GM18508 (cell line): Measurements from ENCODE around the gene CARD11.

Experiments
- ATAC-seq: cut with Tn5 transposase; IDR thresholded peaks from one replicate; pipeline ENCODE4 v1.9.1; 2021; ENCODE audit warnings: moderate number of reproducible peaks; ENCODE audit not compliant: insufficient read depth, unreplicated experiment

The CARD11 gene

DNA sequence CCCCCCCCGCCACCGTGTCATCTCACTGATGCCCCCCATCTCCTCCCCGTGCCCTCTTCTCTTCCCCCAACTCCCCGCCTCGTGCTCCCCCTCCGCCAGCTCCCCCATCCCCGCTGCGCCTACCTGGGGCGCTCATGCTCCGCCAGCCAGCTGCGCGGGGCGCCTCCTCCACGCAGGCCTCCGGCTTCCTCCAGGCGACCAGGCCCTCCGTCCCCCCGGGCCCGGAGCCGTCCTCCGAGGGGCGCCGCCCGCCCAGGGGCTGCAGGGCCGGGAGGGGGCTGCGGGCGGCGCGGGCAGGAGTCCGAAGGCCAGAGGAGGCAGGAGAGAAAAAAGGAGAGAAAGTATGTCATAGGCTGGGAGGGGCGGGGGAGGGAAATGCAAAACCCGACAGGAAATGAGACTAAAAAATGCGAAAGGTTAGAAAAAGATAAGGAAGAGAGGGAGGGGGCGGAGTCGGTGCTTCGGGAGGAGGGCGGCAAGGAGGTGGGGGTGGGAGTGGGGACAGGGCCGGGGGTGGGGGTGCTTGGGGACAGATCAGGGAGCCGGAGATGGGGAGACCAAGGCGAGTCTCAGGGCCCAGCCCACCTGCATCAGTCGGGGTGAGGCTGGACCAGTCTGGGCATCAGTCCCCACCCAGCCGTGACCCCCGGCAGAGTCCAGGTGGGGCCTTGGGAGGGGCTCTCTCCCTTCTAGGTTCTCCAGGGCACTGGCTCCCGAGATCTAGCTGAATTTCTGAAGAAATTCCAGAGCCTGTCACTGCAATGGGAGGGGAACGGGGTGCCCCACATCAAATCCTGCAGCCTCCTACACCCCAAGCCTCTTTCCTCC, at the start of gene CARD11:
CARD11 (minus strand) TSS at position 324 of the 828 bp plus-strand sequence. CDS start 85,361 bp downstream, outside the sequence.
- ATAC-seq = no peak

DNA sequence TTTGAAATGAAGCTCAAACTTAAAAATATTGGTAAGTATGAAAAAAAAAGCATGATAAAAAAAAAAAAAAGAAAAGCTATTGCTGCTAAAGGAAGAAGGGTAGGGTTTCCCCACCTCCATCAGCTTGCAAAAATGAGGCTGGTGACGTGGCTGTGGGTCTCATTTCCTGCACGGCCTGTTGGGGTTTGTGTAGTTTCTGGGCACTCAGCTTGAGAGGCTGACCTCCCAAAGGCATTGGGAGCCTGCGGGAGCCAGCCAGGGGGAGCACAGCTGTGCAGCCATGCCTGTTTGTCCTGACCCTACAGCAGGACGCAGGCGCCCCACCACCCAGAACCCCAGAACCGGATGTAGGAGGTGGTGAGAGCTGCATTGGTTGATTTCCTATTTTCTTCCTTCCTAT, 48.8 kb upstream of the CARD11 start:
- peak; percentile 71 for ATAC-seq

DNA sequence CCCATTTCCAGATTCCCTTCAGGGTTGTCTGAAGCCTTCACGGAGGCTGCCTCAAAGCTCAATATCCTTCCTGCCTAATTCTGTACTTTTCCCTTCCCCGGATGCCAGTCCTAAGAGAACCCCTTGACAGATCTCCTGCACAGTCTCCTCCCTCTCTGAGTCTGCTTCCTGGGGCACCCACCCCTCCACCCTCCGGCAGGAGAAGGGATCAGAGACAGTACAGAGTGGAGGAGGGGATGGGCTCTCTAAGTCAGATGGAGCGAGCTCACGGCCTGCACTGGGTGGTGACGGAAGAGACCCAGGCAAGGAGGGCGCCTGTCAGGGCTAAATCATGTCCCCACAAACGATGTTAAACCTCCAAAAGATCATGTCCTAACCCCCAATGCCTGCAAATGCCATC, 48.0 kb upstream of the CARD11 start:
- ATAC-seq = no peak

DNA sequence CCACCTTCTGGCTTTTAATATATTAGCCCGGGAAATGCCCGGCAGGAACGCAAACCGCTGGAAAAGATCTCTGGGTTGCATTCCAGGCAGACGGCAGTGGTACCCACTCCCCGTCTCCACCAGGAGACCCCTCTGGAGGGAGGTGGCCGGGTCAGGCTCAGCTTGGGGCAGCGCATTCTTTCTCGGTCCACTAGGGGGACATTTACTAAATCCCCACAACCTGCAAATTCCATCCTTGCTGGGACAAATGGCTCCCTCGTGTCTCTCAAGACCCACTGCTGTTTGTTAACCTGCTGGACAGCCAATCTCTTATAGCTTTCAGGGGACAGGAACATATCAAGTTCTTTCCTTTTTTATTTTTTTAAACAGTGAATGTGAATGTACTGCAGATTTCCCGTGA, 45.8 kb upstream of the CARD11 start:
- ATAC-seq = no peak

DNA sequence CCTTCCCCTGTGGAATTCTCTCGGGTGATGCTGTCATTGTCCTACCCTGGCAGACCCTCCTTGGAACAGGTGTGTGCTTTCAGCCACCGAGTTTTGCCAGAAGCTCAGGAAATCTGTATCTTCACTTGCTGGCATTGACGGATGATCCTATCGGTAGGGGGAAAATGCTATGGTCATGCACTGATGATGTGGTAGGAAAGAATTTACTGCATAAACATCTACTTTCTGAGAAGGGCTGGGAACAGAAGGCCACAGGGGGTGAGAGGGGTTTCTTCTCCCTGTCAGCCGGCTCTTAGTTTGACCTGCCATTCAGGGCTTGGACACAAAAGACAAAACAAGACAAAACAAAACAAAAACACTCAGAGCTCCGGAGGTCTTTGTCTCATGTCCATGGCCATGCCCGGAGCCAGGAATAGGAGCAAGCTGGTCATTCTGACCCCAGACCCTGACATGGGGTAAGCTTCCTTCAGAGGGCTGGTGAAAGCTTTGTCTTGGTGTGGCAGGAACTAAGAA, 43.6 kb upstream of the CARD11 start:
- ATAC-seq = no peak

DNA sequence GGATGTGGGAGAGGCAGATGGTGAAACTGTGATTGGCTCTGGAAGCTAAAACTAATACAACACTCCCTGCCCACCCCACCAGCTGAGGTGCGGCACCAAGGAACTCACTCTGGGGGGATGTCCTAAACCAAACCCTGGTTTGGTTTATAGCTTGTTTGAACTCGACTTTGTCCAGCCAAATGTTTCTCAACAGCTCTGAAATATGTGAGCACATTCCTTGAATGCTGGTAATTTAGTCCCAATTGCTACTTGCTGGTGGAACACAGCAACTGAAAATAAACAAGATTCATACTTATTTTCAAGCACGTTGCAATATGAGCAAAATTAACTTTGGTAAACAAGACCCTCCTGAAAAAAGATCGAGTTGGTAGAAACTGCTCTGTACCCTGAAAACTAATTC, 39.7 kb upstream of the CARD11 start:
- ATAC-seq = no peak

DNA sequence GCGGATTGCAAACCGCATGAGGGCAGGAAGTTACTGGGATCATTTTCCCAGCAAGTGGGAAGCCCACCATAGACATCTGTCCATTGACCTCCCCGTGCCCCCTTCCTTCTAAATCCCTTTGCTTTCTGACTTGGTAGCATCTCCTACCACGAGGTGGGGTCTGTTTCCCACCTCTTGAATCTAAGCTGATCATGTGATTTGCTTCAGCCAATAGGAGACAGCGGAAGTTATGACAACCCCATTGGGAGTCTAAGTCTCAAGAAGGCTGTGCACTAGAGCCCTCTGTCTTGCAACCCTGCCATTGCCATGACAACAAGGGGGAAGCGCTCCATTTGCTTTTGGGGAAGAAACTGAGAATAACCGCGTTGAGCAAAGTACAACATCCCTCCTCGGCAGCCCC, 39.2 kb upstream of the CARD11 start:
- ATAC-seq = no peak

DNA sequence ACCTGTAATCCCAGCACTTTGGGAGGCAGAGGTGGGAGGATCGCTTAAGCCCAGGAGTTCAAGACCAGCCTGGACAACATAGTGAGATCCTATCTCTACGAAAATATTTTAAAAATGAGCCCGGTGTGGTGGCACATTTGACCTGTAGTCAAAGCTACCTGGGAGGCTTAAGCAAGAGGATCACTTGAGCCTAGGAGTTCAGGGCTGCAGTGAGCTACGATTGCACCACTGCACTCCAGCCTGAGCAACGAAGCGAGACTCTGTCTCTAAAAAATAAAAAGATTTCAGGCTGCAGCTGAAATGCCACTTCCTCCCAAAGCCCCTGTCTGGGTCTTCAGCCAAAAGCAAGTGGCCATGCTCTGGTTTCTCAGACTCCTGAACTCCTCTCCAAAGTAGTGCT, 38.7 kb upstream of the CARD11 start:
- no peak for ATAC-seq

DNA sequence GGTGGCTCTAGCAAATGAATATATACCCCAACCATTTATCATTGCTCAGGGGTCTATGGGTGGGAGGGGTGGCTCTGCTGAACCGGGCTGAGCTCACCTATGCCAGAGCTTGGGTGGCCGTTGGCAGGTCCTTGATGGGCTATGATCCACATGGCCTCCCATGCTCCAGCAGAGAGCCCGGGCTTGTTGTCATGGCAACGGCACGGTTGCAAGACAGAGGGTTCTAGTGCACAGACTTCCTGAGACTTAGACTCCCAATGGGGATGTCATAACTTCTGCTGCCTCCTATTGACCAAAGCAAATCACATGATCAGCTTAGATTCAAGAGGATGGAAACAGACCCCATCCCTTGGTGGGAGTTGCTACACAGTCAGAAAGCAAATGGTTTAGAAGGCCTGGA, 36.4 kb upstream of the CARD11 start:
- no peak for ATAC-seq

DNA sequence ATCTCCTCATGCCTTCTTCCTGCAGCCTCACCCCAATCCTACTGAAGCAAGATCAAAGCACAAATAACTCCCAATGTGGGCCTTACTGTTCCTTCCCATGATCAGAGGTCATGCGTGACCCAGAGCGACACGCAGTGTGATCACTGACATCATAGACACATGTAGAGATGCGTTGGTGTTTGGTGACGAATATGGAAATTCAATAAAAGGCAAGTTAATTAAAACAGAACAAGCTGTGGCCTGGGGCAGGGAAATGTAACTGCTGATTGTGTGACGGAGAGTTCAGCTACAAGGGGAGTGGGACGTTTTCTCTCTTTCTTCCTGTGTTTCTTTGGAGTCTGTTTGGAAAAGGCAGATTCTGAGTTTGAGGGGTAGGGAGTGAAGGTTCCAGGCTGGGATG, 34.8 kb upstream of the CARD11 start:
- no peak for ATAC-seq

DNA sequence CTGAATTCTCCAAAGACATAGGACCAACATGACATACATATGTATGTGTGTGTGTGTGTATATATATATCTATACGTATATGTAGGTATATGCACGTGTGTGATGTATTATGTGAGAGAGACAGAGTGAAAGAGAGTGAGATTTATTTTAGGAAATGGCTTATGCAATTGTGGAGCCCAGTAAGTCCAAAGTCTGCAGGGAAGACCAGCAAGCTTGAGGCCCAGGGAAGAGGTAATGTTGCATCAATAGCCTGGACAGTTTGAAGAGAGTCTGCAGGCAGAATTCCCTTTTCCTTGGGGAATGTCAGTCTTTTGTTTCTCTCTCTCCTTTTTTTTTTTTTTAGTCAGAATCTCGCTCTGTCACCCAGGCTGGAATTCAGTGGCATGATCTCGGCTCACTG, 33.0 kb upstream of the CARD11 start:
- no peak for ATAC-seq

DNA sequence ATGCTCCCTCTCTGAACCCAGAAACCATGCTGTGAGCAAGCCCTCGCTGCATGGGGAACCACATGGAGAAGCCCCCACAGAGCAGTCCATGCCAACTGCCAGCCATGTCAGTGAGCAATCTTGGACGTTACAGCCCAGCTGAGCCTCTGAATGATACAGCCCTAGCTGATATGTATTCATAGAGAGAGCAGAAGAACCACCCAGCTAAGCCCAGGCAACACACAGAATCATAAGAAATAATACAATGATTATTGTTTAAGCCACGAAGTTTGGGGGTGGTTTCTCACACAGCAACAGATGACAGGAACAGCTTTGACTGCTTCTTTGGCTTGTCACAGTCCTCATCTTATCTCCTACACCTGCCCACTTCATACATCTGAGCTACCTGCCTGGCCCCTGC, 32.5 kb upstream of the CARD11 start:
- ATAC-seq = no peak

DNA sequence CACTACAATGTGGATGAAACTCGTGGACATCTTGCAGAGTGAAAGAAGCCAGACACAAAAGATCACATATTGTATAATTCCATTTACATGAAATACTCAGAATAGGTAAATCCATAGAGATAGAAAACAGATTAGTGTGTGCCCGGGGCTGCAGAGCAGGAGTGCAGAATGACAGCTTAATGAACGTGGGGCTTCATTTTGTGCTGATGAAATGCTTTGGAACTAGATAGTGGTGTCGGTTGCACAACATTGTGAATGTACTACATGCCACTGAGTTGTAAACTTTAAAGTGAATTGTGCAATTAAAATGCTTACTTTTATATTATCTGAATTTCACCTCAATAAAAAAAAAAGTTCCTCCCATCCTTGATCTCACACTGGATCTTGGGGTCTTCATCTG, 31.8 kb upstream of the CARD11 start:
- ATAC-seq = no peak

DNA sequence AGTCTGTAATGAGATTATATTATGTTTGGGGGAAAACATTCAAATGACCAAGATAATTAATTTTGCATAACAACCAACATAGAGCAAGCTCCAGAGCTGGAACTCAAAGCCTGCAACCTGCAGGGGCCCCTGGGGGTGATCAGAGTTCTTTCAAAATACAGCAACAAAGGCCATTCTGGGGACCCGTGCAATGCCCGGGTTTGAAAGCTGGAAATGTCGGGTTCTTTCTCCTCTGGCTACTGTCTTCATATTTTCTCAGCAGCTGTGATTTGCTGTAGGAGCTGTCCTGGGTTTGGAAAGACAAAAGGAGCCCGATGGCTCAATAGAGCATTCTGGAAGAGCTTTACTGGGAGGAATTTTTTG, 30.8 kb upstream of the CARD11 start:
- ATAC-seq = no peak

DNA sequence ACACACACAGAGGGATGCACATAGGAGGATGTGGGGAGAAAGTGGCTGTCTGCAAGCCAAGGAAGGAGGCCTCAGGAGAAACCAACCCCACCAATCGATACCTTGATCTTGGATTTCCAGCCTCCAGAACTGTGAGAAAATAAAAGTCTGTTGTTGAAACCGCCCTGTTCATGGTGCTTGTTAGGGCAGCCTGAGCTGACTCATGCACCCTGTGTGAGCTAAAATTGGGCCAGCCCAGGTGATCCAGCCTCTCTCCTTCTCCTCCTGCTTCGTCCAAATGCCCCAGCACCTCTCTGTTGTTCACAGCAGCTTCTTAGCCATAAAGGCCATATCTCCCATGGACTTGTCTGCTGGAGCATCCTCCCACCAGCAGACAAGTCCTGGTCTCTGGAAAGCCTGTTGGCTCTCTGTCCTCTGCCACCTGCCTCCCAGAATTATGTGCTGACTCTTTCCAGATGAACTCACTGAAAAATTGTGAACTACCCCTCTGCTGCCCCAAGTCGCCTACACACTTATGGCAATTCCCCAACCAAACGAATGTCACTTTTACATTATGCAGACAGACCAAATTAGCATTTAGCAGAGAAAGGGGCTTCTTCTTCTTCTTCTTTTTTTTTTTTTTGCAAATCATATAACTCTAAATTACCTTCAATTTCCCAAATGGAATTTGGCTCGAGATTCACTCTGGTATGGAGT, 30.2 kb upstream of the CARD11 start:
- no peak for ATAC-seq

DNA sequence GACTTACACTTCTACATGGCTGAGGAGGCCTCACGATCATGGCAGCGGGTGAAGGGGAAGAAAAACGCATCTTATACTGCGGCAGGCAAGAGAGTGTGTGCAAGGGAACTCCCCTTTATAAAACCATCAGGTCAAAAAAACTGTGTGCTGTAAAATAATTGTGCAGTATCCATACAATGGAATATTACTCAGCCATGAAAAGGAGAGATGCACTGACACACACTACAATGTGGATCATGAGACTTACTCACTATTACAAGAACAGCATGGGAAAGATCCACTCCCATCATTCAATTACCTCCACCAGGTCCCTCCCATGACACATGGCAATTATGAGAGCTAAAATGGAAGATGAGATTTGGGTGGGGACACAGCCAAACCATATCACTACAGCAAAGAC, 27.2 kb upstream of the CARD11 start:
- no peak for ATAC-seq

DNA sequence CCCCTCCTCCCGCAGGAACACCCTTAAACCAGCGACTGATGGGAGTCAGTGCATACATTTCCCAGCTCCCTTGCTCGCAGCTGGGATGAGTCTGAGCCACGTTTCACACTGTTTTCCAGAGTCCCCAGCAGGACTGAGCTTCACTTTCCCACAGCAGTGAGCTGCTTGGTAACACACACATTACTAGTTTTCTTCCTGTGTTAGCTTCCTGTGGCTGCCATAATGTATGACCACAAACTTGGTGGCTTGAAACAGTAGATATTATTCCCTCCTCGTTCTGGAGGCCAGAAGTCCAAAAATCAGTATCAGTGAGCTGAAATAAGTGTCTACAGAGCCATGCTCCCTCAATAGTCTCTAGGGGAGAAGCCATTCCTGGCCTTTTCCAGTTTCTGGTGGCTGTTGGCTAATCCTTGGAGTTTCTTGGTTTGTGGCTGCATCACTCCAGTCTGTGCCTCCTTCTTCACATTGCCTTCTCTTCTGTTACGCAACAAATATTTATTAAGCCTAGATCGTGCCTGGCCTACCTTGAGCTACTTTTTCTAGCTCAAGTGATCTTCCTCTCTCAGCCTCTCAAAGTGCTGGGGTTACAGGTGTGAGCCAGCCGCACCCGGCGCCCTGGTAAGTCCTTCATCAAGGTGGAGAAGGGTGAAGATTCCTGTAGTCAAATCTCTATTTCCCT, 26.2 kb upstream of the CARD11 start:
- ATAC-seq = no peak

DNA sequence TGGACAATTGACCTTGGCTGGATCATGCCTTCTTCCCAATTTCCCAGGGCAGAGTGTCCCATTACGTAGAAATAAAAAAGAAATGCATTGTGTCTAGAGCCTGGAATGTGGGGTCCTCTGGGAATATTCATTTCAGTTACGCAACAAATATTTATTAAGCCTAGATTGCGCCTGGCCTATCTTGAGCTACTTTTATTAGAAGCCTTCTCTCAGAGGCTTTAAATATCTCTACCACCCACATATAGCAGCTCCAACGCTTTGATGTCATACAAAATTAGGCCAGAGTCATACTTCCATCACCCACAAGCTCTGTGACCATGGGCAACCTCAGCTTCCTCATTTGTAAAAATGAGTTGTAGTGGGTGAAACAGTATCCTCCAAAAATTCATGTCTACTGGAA, 24.9 kb upstream of the CARD11 start:
- ATAC-seq = peak; percentile 63

DNA sequence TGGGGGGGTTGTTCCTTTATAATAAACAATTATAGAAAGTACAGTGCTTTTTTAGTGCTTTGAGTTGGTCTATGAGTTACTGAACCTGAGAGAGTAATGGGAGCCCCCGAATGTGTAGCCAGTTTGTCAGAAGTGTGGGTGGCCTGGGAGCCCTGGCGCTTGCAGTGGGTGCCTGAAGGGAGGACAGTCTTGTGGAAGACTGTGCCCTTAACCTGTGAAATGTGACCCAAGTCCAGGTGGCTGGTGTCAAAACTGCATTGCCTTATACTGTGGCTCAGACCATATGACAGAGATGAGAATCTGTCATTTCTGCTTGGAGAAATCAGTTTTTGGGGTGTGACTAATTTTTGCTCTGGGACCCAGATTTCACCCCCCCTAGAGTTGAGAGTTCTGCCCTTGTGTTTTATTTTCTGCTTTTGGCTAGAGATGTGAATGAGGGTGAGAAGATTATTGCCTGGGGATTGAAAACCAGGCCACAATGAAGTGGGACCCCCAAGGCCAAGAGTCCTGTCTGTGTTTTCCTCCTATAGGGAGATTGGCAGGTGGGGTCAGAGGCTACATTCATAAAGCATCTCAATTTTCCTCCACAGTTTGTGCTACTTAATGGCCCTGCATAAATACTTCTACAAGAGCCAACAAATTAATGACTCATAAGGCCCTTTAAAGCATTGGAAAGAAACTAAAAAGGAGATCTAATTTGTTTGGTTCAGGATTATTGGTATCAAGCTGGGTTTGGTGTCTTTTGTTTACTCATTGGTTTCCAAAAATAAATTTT, 24.1 kb upstream of the CARD11 start:
- no peak for ATAC-seq

DNA sequence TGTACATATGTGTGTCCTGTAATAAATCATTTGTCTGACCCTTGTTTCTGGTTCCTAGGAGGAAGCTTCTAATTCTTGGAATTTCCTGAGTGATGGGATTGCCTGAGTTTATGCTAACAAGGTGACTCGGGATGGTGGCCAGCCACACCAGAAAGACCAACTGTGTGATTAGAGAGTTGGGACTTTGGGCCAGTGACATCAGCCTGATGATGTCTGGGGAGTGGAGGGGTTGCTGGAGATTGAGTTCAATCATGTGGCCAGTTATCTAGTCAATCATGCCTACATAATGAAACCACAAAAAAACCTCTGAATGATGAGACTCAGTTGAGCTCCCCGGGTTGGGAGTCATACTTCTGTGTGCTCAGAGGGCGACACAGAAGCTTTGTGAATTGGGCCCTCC, 23.5 kb upstream of the CARD11 start:
- no peak for ATAC-seq
